ENCODE data around the gene PARVG. TPM values are rescaled to one million over a fixed set of nuclear protein-coding genes. Genes with fewer than 3 reads are reported as not detected.

The PARVG gene
- total RNA-seq, 1 donor from 2014 or later, result not detected

- DNase-seq (ENCODE audit: extremely low read depth, low read depth, low spot score), result no peak
Observed at GRCh38 chr22:44153710-44154109, 27.0 kb upstream of the PARVG start.

- DNase-seq (ENCODE audit: extremely low read depth, low read depth, low spot score), result no peak
Observed at GRCh38 chr22:44154436-44154942, 26.2 kb upstream of the PARVG start.

- no peak for DNase-seq (ENCODE audit: extremely low read depth, low read depth, low spot score)
Observed at GRCh38 chr22:44155115-44155514, 25.6 kb upstream of the PARVG start.

GRCh38 chr22:44157916-44158618 lies 22.7 kb upstream of the PARVG start:
- DNase-seq (ENCODE audit: extremely low read depth, low read depth, low spot score), result no peak

- no peak for DNase-seq (ENCODE audit: extremely low read depth, low read depth, low spot score)
Observed at GRCh38 chr22:44158816-44159215, 21.9 kb upstream of the PARVG start.

GRCh38 chr22:44159221-44159620 lies 21.5 kb upstream of the PARVG start:
- no peak for DNase-seq (ENCODE audit: extremely low read depth, low read depth, low spot score)

- DNase-seq (ENCODE audit: extremely low read depth, low read depth, low spot score), result no peak
Observed at GRCh38 chr22:44159811-44160210, 20.9 kb upstream of the PARVG start.

GRCh38 chr22:44160421-44160820 lies 20.3 kb upstream of the PARVG start:
- DNase-seq (ENCODE audit: extremely low read depth, low read depth, low spot score), result no peak

GRCh38 chr22:44161673-44162072 lies 19.1 kb upstream of the PARVG start:
- DNase-seq (ENCODE audit: extremely low read depth, low read depth, low spot score), result no peak

- no peak for DNase-seq (ENCODE audit: extremely low read depth, low read depth, low spot score)
Observed at GRCh38 chr22:44162960-44163359, 17.8 kb upstream of the PARVG start.

GRCh38 chr22:44163536-44163935 lies 17.2 kb upstream of the PARVG start:
- no peak for DNase-seq (ENCODE audit: extremely low read depth, low read depth, low spot score)

GRCh38 chr22:44164031-44164430 lies 16.7 kb upstream of the PARVG start:
- no peak for DNase-seq (ENCODE audit: extremely low read depth, low read depth, low spot score)

GRCh38 chr22:44165286-44165874 lies 15.3 kb upstream of the PARVG start:
- DNase-seq (ENCODE audit: extremely low read depth, low read depth, low spot score), result no peak

- DNase-seq (ENCODE audit: extremely low read depth, low read depth, low spot score), result no peak
Observed at GRCh38 chr22:44166498-44167276, 14.0 kb upstream of the PARVG start.

GRCh38 chr22:44167501-44167900 lies 13.2 kb upstream of the PARVG start:
- DNase-seq (ENCODE audit: extremely low read depth, low read depth, low spot score), result no peak

GRCh38 chr22:44168206-44168605 lies 12.5 kb upstream of the PARVG start:
- DNase-seq (ENCODE audit: extremely low read depth, low read depth, low spot score), result no peak

- DNase-seq (ENCODE audit: extremely low read depth, low read depth, low spot score), result no peak
Observed at GRCh38 chr22:44170470-44170869, 10.3 kb upstream of the PARVG start.

GRCh38 chr22:44171561-44171960 lies 9.2 kb upstream of the PARVG start:
- DNase-seq (ENCODE audit: extremely low read depth, low read depth, low spot score), result no peak

- DNase-seq (ENCODE audit: extremely low read depth, low read depth, low spot score), result no peak
Observed at GRCh38 chr22:44172370-44173108, 8.2 kb upstream of the PARVG start.

- DNase-seq (ENCODE audit: extremely low read depth, low read depth, low spot score), result no peak
Observed at GRCh38 chr22:44173154-44173553, 7.6 kb upstream of the PARVG start.

GRCh38 chr22:44175676-44176075 lies 5.0 kb upstream of the PARVG start:
- no peak for DNase-seq (ENCODE audit: extremely low read depth, low read depth, low spot score)
